Sigmoid colon (tissue), 4 donors: ENCODE results near the gene AKAP5.

ENCODE experiments used
- CTCF ChIP-seq, 4 experiments: fragments of 450-650 bp in 3 of 4; fragments of 200-600 bp in 1 of 4; IDR thresholded peaks; one replicate each; pipeline ENCODE4 v1.5.1; 2016 to 2019; ENCODE audit warnings: antibody characterized with exemption in 4 of 4, mild to moderate bottlenecking in 3 of 4, moderate library complexity in 2 of 4
- POLR2A ChIP-seq, 2 donors: fragments of 450-650 bp; IDR thresholded peaks; one replicate each; pipeline ENCODE4 v1.6.1; 2016; ENCODE audit warnings: antibody characterized with exemption in 2 of 2, mild to moderate bottlenecking in 2 of 2, moderate library complexity in 2 of 2
- POLR2AphosphoS5 ChIP-seq, 4 donors: sonication (generic); formaldehyde crosslinking; IDR thresholded peaks; one replicate each; pipeline ENCODE4 v1.6.1; 2017; ENCODE audit warnings: antibody characterized with exemption in 4 of 4

- TF ChIP-seq CTCF (IDR thresholded peaks at IDR 0.05) (no peak), POLR2AphosphoS5 (IDR thresholded peaks at IDR 0.05) (no peak), POLR2A (IDR thresholded peaks at IDR 0.05) (no peak)
Measured at GRCh38 chr14:64454671-64455070, 10.6 kb upstream of the AKAP5 start.
